GM12878 (cell line): ENCODE results near the gene TSC22D4. TPM values are rescaled to one million over a fixed set of nuclear protein-coding genes. Genes with fewer than 3 reads are reported as not detected.

Source experiments
- ATF7 ChIP-seq: fragments of 450-650 bp; IDR thresholded peaks from 2 replicates; pipeline ENCODE4 v1.6.1; 2016; ENCODE audit warnings: low read depth, mild to moderate bottlenecking
- BCL11A ChIP-seq: IDR thresholded peaks from 2 replicates; pipeline ENCODE4 v1.6.1; 2011; ENCODE audit warnings: low read depth, low read length
- BCL3 ChIP-seq: IDR thresholded peaks from 2 replicates; pipeline ENCODE4 v1.6.1; 2011; ENCODE audit warnings: borderline replicate concordance, low read depth, mild to moderate bottlenecking, moderate library complexity, low read length; ENCODE audit not compliant: insufficient read depth, poor library complexity, severe bottlenecking
- CHD2 ChIP-seq: IDR thresholded peaks from 2 replicates; pipeline ENCODE4 v1.6.1; 2011; ENCODE audit warnings: low read depth, low read length, improper control_type of control experiment, borderline replicate concordance
- E4F1 ChIP-seq: fragments of 450-650 bp; IDR thresholded peaks from 2 replicates; pipeline ENCODE4 v1.6.1; 2018; ENCODE audit warnings: borderline replicate concordance, mild to moderate bottlenecking; ENCODE audit not compliant: partially characterized antibody
- EP300 ChIP-seq, 2 experiments: fragments of 150-350 bp in 1 of 2; IDR thresholded peaks; 2 replicates each; pipeline ENCODE4 v1.6.1; 2011 to 2012; ENCODE audit warnings: low read depth in 2 of 2, low read length in 2 of 2, borderline replicate concordance in 1 of 2, improper control_type of control experiment in 1 of 2, inconsistent platforms in 1 of 2; ENCODE audit not compliant: control insufficient read depth in 1 of 2
- JUND ChIP-seq: IDR thresholded peaks from 2 replicates; pipeline ENCODE4 v1.6.1; 2012; ENCODE audit warnings: low read depth, mild to moderate bottlenecking, low read length, improper control_type of control experiment, moderate library complexity
- MTA2 ChIP-seq: fragments of 450-650 bp; IDR thresholded peaks from 2 replicates; pipeline ENCODE4 v1.6.1; 2016; ENCODE audit warnings: low read depth, mild to moderate bottlenecking, moderate library complexity
- MYC ChIP-seq: IDR thresholded peaks from 2 replicates; pipeline ENCODE4 v1.6.1; 2011; ENCODE audit warnings: mild to moderate bottlenecking, low read length, moderate library complexity, inconsistent platforms; ENCODE audit not compliant: insufficient read depth, insufficient replicate concordance, insufficient read length, severe bottlenecking
- NBN ChIP-seq: fragments of 450-650 bp; IDR thresholded peaks from 2 replicates; pipeline ENCODE4 v1.6.1; 2016
- NR2C1 ChIP-seq: fragments of 450-650 bp; IDR thresholded peaks from 2 replicates; pipeline ENCODE4 v1.6.1; 2017; ENCODE audit warnings: antibody characterized with exemption, mild to moderate bottlenecking, moderate library complexity
- POLR2A ChIP-seq: IDR thresholded peaks from 2 replicates; pipeline ENCODE4 v1.6.1; 2011; ENCODE audit warnings: low read depth, mild to moderate bottlenecking, low read length
- RCOR1 ChIP-seq: conservative IDR thresholded peaks from 2 replicates; pipeline ENCODE4 v1.6.1; 2012; ENCODE audit warnings: low read depth, low read length, improper control_type of control experiment
- RELA ChIP-seq: fragments of 450-650 bp; IDR thresholded peaks from 2 replicates; pipeline ENCODE4 v1.8.0; 2014; ENCODE audit warnings: borderline replicate concordance; ENCODE audit not compliant: partially characterized antibody
- SIN3A ChIP-seq: IDR thresholded peaks from 2 replicates; pipeline ENCODE4 v1.6.1; 2012; ENCODE audit warnings: low read depth, low read length, improper control_type of control experiment
- SMAD5 ChIP-seq: IDR thresholded peaks from 2 replicates; pipeline ENCODE4 v1.6.1; 2016; ENCODE audit warnings: antibody characterized with exemption, low read depth
- SMARCA5 ChIP-seq: fragments of 450-650 bp; IDR thresholded peaks from 2 replicates; pipeline ENCODE4 v1.6.1; 2017; ENCODE audit warnings: mild to moderate bottlenecking
- SP1 ChIP-seq: IDR thresholded peaks from one replicate; pipeline ENCODE4 v1.6.1; 2011; ENCODE audit warnings: low read depth, low read length
- STAT3 ChIP-seq: IDR thresholded peaks from 2 replicates; pipeline ENCODE4 v1.6.1; 2011; ENCODE audit warnings: low read depth, low read length, improper control_type of control experiment
- YBX1 ChIP-seq: fragments of 450-650 bp; IDR thresholded peaks from 2 replicates; pipeline ENCODE4 v1.6.1; 2016; ENCODE audit warnings: antibody characterized with exemption
- YY1 ChIP-seq: IDR thresholded peaks from 2 replicates; pipeline ENCODE4 v1.6.1; 2011; ENCODE audit warnings: low read depth, mild to moderate bottlenecking, low read length
- ZNF207 ChIP-seq: fragments of 450-650 bp; IDR thresholded peaks from 2 replicates; pipeline ENCODE4 v1.6.1; 2014; ENCODE audit warnings: antibody characterized with exemption, mild to moderate bottlenecking, borderline replicate concordance
- ZNF24 ChIP-seq: fragments of 450-650 bp; IDR thresholded peaks from 2 replicates; pipeline ENCODE4 v1.6.1; 2017; ENCODE audit warnings: antibody characterized with exemption, mild to moderate bottlenecking
- ZSCAN29 ChIP-seq: fragments of 450-650 bp; IDR thresholded peaks from 2 replicates; pipeline ENCODE4 v1.6.1; 2017; ENCODE audit warnings: mild to moderate bottlenecking, moderate library complexity
- polyA plus RNA-seq, 11 experiments: library from polyadenylated mRNA; depleted of rRNA in 4 of 11; unstranded in 6 of 11; stranded (reverse) in 5 of 11; fragments of >200 nt; fragmentation: Nextera tagmentation in 4 of 11; fragmentation: Illumina TruSeq in 1 of 11; extraction: Ambion mirVana in 4 of 11; extraction: Trizol in 1 of 11; gene quantifications; 1 replicate in 1 of 11; 2 replicates in 10 of 11; pipeline versions ENCODE4 v1.2.1 to v1.2.3, GENCODE V29; 2011 to 2016; ENCODE audit warnings: inconsistent platforms in 2 of 11, missing spikeins in 2 of 11, low read depth in 1 of 11
- total RNA-seq, 4 experiments: library from RNA; depleted of rRNA in 3 of 4; stranded (reverse); fragments of >200 nt in 3 of 4; fragmentation: Illumina TruSeq in 1 of 4; extraction: Trizol in 1 of 4; gene quantifications; 2 replicates each; pipeline versions ENCODE4 v1.2.1 to v1.2.3, GENCODE V29; 2013 to 2021
- TF ChIP-seq, protein P1 (sequence below): fragments of 450-650 bp; IDR thresholded peaks from 2 replicates; pipeline ENCODE4 v1.6.1; 2017; ENCODE audit warnings: borderline replicate concordance
- TF ChIP-seq, protein P2 (sequence below): fragments of 450-650 bp; IDR thresholded peaks from 2 replicates; pipeline ENCODE4 v1.6.1; 2016; ENCODE audit warnings: mild to moderate bottlenecking

TSC22D4 gene
- total and polyA plus RNA-seq, 10 of the 15 experiments (the other 5 are each of a cell fraction or from before 2014, with no cell fraction given): 0.50 to 65.7 (median 24.4) TPM

DNA sequence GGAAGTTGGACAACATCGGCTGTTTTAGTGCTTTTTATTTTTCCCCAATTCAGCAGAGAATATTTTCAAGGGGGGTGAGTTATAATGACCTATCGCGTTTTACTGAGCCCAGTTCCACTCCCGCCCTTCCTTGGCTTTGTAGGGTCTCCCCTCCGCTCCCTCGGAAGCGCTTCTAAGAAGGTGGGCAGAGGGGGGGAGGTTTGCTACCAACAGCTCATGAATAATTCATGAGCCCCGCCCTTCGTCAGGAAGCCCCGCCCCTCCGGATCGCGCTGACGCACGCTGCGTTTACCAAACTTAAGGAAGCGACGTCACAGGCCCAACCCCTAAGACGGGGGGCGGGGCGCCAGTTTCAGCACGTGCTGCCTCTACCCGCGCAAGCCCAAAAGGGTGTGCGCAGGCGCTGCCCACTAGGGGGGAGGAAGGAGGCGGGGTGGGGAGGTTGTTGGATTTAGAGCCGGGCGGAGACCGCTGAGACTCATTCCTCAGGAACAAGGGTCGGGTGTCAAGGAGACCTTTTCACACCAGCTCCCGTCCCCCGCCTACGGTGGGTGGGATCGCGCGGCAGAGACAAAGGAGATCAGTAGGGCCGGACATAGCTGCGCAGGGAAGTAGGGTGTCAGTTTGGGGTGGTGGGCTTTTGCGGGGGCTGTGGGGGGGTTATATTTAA lies 49.9 kb downstream of the TSC22D4 start (continued):
- TF ChIP-seq EP300 (IDR thresholded peaks at IDR 0.05; ENCODE audit: borderline replicate concordance in 1 of 2, control insufficient read depth in 1 of 2, low read depth in 2 of 2, low read length in 2 of 2): peak in 1 of 2 experiments; percentile 72; a peak in 2 of 4 replicates
- no peak; the same call in 1 of the 2 replicates for TF ChIP-seq ZNF24
- TF ChIP-seq NBN: peak; percentile 71
- TF ChIP-seq POLR2A: peak; percentile 89
- peak; percentile 77 for TF ChIP-seq ATF7
- peak; percentile 94 for TF ChIP-seq SMARCA5
- no peak; the same call in 1 of the 2 replicates for TF ChIP-seq CHD2
- TF ChIP-seq MTA2: peak; percentile 48; the same call in 1 of the 2 replicates
- peak; percentile 87 for TF ChIP-seq SMAD5
- no peak for TF ChIP-seq STAT3
- peak; percentile 14 for TF ChIP-seq BCL3
- peak; percentile 70 for TF ChIP-seq MYC
- TF ChIP-seq ZSCAN29: 0 out of 2 replicates have a peak, but pooled peaks have one; percentile 30
- 0 out of 2 replicates have a peak, but pooled peaks have one; percentile 9 for TF ChIP-seq BCL11A
- TF ChIP-seq, protein P1, sequence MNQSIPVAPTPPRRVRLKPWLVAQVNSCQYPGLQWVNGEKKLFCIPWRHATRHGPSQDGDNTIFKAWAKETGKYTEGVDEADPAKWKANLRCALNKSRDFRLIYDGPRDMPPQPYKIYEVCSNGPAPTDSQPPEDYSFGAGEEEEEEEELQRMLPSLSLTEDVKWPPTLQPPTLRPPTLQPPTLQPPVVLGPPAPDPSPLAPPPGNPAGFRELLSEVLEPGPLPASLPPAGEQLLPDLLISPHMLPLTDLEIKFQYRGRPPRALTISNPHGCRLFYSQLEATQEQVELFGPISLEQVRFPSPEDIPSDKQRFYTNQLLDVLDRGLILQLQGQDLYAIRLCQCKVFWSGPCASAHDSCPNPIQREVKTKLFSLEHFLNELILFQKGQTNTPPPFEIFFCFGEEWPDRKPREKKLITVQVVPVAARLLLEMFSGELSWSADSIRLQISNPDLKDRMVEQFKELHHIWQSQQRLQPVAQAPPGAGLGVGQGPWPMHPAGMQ: peak; percentile 8; the same call in 1 of the 2 replicates
- no peak; the same call in 1 of the 2 replicates for TF ChIP-seq NR2C1
- no peak for TF ChIP-seq YBX1
- TF ChIP-seq JUND: no peak
- TF ChIP-seq E4F1: no peak
- peak; percentile 65 for TF ChIP-seq SP1
- peak; percentile 47 for TF ChIP-seq SIN3A
- TF ChIP-seq, protein P2, sequence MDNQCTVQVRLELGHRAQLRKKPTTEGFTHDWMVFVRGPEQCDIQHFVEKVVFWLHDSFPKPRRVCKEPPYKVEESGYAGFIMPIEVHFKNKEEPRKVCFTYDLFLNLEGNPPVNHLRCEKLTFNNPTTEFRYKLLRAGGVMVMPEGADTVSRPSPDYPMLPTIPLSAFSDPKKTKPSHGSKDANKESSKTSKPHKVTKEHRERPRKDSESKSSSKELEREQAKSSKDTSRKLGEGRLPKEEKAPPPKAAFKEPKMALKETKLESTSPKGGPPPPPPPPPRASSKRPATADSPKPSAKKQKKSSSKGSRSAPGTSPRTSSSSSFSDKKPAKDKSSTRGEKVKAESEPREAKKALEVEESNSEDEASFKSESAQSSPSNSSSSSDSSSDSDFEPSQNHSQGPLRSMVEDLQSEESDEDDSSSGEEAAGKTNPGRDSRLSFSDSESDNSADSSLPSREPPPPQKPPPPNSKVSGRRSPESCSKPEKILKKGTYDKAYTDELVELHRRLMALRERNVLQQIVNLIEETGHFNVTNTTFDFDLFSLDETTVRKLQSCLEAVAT: peak; percentile 13
- TF ChIP-seq YY1: 0 out of 2 replicates have a peak, but pooled peaks have one; percentile 8
- no peak for TF ChIP-seq ZNF207
- peak; percentile 72 for TF ChIP-seq RELA
- TF ChIP-seq RCOR1: no peak
